ENCODE measurements around the gene SUSD6. TPM values are rescaled to one million over a fixed set of nuclear protein-coding genes. Genes with fewer than 3 reads are reported as not detected.
A peak's percentile ranks its signal among the peaks of the same experiment; 100 is the strongest.

Gene SUSD6
- total RNA-seq, 1 experiment from 2014 or later = 5.8 TPM

- DNase-seq (ENCODE audit: low read depth) = no peak
These were observed 61.0 kb downstream of the SUSD6 start for GRCh38 chr14:69672356-69672755.

- no peak for DNase-seq (ENCODE audit: low read depth)
These were observed 61.7 kb downstream of the SUSD6 start for GRCh38 chr14:69673104-69673503.

GRCh38 chr14:69673578-69674305, 62.3 kb downstream of the SUSD6 start:
- no peak for DNase-seq (ENCODE audit: low read depth)

GRCh38 chr14:69674546-69675244, 63.3 kb downstream of the SUSD6 start:
- no peak for DNase-seq (ENCODE audit: low read depth)

- DNase-seq (ENCODE audit: low read depth) = no peak
These were observed 63.8 kb downstream of the SUSD6 start for GRCh38 chr14:69675245-69675583.

- DNase-seq (ENCODE audit: low read depth) = no peak
These were observed 64.6 kb downstream of the SUSD6 start for GRCh38 chr14:69675877-69676416.

GRCh38 chr14:69676723-69677122, 65.3 kb downstream of the SUSD6 start:
- no peak for DNase-seq (ENCODE audit: low read depth)

GRCh38 chr14:69680297-69680696, 68.9 kb downstream of the SUSD6 start:
- no peak for DNase-seq (ENCODE audit: low read depth)

GRCh38 chr14:69682136-69682535, 70.7 kb downstream of the SUSD6 start:
- no peak for DNase-seq (ENCODE audit: low read depth)

GRCh38 chr14:69682621-69683263, 71.3 kb downstream of the SUSD6 start:
- peak; percentile 12 for DNase-seq (ENCODE audit: low read depth)

GRCh38 chr14:69683971-69684370, 72.6 kb downstream of the SUSD6 start:
- no peak for DNase-seq (ENCODE audit: low read depth)

GRCh38 chr14:69684461-69685217, 73.2 kb downstream of the SUSD6 start:
- DNase-seq (ENCODE audit: low read depth) = no peak

- peak; percentile 37 for DNase-seq (ENCODE audit: low read depth)
These were observed 73.8 kb downstream of the SUSD6 start for GRCh38 chr14:69685218-69685616.

- DNase-seq (ENCODE audit: low read depth) = no peak
These were observed 74.3 kb downstream of the SUSD6 start for GRCh38 chr14:69685716-69686115.

- DNase-seq (ENCODE audit: low read depth) = no peak
These were observed 76.4 kb downstream of the SUSD6 start for GRCh38 chr14:69687606-69688298.

- no peak for DNase-seq (ENCODE audit: low read depth)
These were observed 76.9 kb downstream of the SUSD6 start for GRCh38 chr14:69688299-69688649.

GRCh38 chr14:69690042-69690441, 78.6 kb downstream of the SUSD6 start:
- no peak for DNase-seq (ENCODE audit: low read depth)

- no peak for DNase-seq (ENCODE audit: low read depth)
These were observed 81.2 kb downstream of the SUSD6 start for GRCh38 chr14:69692594-69692993.

GRCh38 chr14:69693145-69693544, 81.7 kb downstream of the SUSD6 start:
- DNase-seq (ENCODE audit: low read depth) = no peak

GRCh38 chr14:69693801-69694729, 82.7 kb downstream of the SUSD6 start:
- DNase-seq (ENCODE audit: low read depth) = no peak

All from RPMI7951 (cell line).